ENCODE results near the gene MTERF4.
"Not testable (repeated sequence)": the region's sequence is repeated elsewhere in the genome, so short reads cannot be mapped to it uniquely, and the experiment has no call there.

MTERF4 gene

DNA sequence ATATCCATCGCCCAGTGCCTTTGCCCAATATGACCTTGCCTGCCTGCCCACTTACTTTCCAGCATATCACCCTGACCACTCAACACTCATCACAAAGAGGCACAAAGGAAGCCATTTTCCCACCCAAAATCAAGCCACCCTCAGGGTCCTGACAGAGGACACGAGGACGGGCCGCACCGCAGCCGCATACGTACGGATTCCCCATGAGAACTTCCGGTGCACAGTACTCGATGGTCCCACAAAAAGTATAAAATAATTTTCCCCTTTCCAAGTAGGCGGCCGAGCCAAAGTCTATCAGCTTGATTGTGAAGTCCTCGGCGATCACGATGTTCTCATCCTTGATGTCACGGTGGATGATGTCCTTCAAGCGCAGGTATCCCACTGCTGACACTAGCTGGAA is 10.0 kb upstream of the MTERF4 start:
- Histone ChIP-seq H3K27ac (ENCODE audit: low read depth, low read length) (no peak overlapping the region), H3K9ac (ENCODE audit: low read depth in 1 of 2, low read length in 2 of 2) (no peak overlapping the region), H3K4me1 (ENCODE audit: control insufficient read depth in 1 of 2, insufficient read depth in 2 of 2, low read length in 2 of 2) (peaks cover 3 to 6% of the 10 kb centered on the region in 2 donors), H3K9me3 (ENCODE audit: control insufficient read depth in 1 of 2, low read length in 2 of 2) (no peaks in the 10 kb centered on the region), H3K4me3 (ENCODE audit: low read depth in 1 of 2, low read length in 2 of 2) (no peak overlapping the region), H3K36me3 (ENCODE audit: control insufficient read depth in 1 of 2, insufficient read depth in 2 of 2, low read length in 2 of 2) (peaks cover 0 to 16% of the 10 kb centered on the region in 2 donors), H3K27me3 (ENCODE audit: control insufficient read depth in 1 of 2, insufficient read depth in 2 of 2, low read length in 2 of 2) (no peaks in the 10 kb centered on the region)

DNA sequence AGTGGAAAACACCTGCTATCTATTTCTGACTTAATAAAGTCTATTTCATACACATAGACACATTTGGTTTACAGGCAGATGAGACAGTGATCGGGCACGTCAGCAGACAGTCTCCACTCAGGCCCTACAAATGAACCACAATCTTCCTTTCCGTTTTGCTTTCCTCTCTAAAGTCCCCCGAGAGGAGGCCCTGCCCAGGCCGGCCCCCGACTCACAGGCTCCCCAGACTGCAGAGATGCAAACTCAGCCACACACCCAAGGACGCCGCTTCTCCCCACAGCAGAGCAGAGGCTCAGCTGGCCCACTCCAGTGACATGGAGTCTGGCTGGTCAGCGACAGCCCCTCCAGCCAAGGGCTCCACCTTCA is 9.3 kb upstream of the MTERF4 start:
- H3K27ac ChIP-seq (ENCODE audit: low read depth, low read length), result no peak overlapping the region
- peaks cover 3 to 6% of the 10 kb centered on the region in 2 donors for H3K4me1 ChIP-seq (ENCODE audit: control insufficient read depth in 1 of 2, insufficient read depth in 2 of 2, low read length in 2 of 2)
- no peak overlapping the region for H3K9ac ChIP-seq (ENCODE audit: low read depth in 1 of 2, low read length in 2 of 2)
- no peak overlapping the region for H3K4me3 ChIP-seq (ENCODE audit: low read depth in 1 of 2, low read length in 2 of 2)
- no peaks in the 10 kb centered on the region for H3K9me3 ChIP-seq (ENCODE audit: control insufficient read depth in 1 of 2, low read length in 2 of 2)
- H3K36me3 ChIP-seq (ENCODE audit: control insufficient read depth in 1 of 2, insufficient read depth in 2 of 2, low read length in 2 of 2), result peaks cover 0 to 18% of the 10 kb centered on the region in 2 donors
- no peaks in the 10 kb centered on the region for H3K27me3 ChIP-seq (ENCODE audit: control insufficient read depth in 1 of 2, insufficient read depth in 2 of 2, low read length in 2 of 2)

DNA sequence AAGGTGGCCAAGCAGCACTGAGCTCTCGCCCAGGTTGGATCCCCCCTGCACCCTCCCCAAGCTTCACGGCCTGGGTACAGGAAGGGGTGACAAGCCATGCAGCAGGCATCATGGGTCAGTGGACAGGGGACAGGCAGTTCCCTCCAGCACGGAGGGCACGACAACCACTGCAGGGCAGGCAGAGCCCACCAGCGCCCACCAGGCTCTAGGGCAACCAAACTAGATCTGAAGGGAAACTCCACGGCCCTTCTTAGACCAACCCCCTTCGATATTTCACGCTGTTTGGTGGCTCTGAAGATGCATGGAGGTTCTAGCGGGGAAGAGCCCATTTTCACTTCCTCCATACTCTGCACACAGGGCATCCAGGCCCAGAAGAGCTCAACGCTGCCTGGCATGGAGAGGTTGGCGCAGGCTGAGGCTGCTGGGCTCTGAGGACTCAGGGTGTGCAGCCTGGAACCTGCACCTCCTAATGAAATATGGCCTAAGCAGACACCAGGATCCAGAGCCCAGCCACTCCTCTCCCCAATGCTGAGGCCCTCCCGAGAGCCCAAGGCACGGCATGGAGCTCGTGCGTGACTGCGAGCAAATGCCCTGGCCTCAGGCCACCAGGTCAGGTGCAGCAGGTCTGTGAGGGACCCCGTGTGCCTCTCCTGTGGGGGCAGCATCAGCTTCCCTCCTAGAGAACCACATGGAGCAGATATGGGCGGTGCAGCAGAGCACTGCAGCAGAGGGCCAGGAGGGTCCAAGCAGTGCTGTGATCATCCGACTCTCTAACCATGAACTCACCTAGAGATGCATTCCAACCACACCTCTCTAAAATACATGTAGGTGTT is 8.7 kb upstream of the MTERF4 start:
- no peak overlapping the region for H3K9ac ChIP-seq (ENCODE audit: low read depth in 1 of 2, low read length in 2 of 2)
- H3K27me3 ChIP-seq (ENCODE audit: control insufficient read depth in 1 of 2, insufficient read depth in 2 of 2, low read length in 2 of 2), result no peaks in the 10 kb centered on the region
- H3K27ac ChIP-seq (ENCODE audit: low read depth, low read length), result no peak overlapping the region
- H3K4me3 ChIP-seq (ENCODE audit: low read depth in 1 of 2, low read length in 2 of 2), result no peak overlapping the region
- H3K9me3 ChIP-seq (ENCODE audit: control insufficient read depth in 1 of 2, low read length in 2 of 2), result no peaks in the 10 kb centered on the region
- peaks cover 0 to 18% of the 10 kb centered on the region in 2 donors for H3K36me3 ChIP-seq (ENCODE audit: control insufficient read depth in 1 of 2, insufficient read depth in 2 of 2, low read length in 2 of 2)
- H3K4me1 ChIP-seq (ENCODE audit: control insufficient read depth in 1 of 2, insufficient read depth in 2 of 2, low read length in 2 of 2), result peaks cover 3 to 6% of the 10 kb centered on the region in 2 donors

DNA sequence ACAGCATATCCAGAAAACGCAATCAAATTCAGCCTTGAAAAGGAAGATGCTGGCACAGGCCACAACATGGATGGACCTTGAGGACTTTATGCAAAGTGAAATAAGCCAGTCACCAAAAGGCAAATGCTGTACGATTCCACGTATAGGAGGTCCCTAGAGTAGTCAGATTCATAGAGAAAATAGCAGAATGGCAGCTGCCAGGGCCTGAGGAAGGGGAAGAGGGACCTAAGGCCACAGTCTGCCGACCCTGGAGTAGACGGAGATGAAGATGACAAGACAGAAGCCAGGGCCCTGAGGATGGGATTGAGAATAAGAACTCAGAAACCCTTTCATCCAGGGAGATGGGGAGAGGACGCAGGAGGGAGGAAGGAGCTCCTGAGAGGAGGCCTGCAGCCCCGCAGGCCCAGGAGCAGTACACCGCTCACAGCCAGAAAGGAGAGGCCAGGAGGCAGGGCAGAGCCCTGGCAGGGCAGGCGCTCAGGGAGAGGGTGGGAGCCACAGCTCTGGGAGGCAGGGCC is 8.1 kb upstream of the MTERF4 start:
- Histone ChIP-seq H3K9ac (ENCODE audit: low read depth in 1 of 2, low read length in 2 of 2) (no peak overlapping the region), H3K27ac (ENCODE audit: low read depth, low read length) (no peak overlapping the region), H3K4me3 (ENCODE audit: low read depth in 1 of 2, low read length in 2 of 2) (no peak overlapping the region), H3K9me3 (ENCODE audit: control insufficient read depth in 1 of 2, low read length in 2 of 2) (no peaks in the 10 kb centered on the region), H3K36me3 (ENCODE audit: control insufficient read depth in 1 of 2, insufficient read depth in 2 of 2, low read length in 2 of 2) (peaks cover 0 to 18% of the 10 kb centered on the region in 2 donors), H3K27me3 (ENCODE audit: control insufficient read depth in 1 of 2, insufficient read depth in 2 of 2, low read length in 2 of 2) (no peaks in the 10 kb centered on the region), H3K4me1 (ENCODE audit: control insufficient read depth in 1 of 2, insufficient read depth in 2 of 2, low read length in 2 of 2) (peaks cover 3 to 6% of the 10 kb centered on the region in 2 donors)

DNA sequence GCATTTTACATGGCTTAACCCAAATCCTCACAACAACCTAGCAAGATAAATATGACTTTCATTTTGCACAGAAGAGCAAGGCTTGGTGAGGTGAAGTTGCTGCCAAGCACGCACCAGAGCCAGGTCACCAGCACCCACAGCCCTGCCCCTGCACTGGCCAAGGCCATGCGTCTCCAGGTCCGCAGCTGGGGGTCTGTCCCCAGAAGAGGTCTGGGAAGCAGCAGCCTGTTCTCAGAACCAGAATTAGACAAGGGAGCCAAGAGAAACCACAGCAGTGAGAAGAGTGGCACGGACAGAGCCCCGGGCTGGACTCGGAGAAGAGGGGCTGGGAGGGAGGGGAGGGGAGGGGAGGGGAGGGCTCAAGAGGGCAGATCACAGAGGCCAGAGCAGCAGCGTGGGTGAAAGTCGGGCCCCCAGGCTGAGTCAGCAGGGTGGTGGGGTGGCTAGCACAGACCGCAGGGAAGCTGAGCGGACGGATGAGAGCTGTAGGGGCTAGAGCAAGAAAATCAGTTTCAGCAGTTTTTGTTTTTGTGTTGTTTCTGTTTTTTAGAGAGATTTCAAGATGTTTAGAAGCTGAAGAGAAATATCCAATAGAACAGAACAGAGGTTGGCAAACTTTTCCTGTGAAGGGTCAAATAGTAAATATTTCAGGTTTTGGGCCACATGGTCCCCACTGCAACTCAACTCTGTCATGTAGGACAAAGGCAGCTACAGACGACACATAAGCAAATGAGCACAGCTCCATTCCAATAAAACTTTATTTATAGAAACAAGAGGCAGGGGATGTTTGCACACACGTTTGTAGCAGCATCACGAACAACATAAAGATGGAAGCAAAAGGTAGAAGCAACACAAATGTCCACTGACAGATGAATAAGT is 7.4 kb upstream of the MTERF4 start:
- H3K4me1 ChIP-seq (ENCODE audit: control insufficient read depth in 1 of 2, insufficient read depth in 2 of 2, low read length in 2 of 2), result peaks cover 3 to 6% of the 10 kb centered on the region in 2 donors
- H3K27me3 ChIP-seq (ENCODE audit: control insufficient read depth in 1 of 2, insufficient read depth in 2 of 2, low read length in 2 of 2), result no peaks in the 10 kb centered on the region
- H3K9me3 ChIP-seq (ENCODE audit: control insufficient read depth in 1 of 2, low read length in 2 of 2), result no peaks in the 10 kb centered on the region
- peak overlapping the region; percentile 59 for H3K27ac ChIP-seq (ENCODE audit: low read depth, low read length)
- H3K36me3 ChIP-seq (ENCODE audit: control insufficient read depth in 1 of 2, insufficient read depth in 2 of 2, low read length in 2 of 2), result peaks cover 0 to 13% of the 10 kb centered on the region in 2 donors
- H3K4me3 ChIP-seq (ENCODE audit: low read depth in 1 of 2, low read length in 2 of 2), result peak overlapping the region in 1 of 2 donors; percentile 44
- no peak overlapping the region for H3K9ac ChIP-seq (ENCODE audit: low read depth in 1 of 2, low read length in 2 of 2)

DNA sequence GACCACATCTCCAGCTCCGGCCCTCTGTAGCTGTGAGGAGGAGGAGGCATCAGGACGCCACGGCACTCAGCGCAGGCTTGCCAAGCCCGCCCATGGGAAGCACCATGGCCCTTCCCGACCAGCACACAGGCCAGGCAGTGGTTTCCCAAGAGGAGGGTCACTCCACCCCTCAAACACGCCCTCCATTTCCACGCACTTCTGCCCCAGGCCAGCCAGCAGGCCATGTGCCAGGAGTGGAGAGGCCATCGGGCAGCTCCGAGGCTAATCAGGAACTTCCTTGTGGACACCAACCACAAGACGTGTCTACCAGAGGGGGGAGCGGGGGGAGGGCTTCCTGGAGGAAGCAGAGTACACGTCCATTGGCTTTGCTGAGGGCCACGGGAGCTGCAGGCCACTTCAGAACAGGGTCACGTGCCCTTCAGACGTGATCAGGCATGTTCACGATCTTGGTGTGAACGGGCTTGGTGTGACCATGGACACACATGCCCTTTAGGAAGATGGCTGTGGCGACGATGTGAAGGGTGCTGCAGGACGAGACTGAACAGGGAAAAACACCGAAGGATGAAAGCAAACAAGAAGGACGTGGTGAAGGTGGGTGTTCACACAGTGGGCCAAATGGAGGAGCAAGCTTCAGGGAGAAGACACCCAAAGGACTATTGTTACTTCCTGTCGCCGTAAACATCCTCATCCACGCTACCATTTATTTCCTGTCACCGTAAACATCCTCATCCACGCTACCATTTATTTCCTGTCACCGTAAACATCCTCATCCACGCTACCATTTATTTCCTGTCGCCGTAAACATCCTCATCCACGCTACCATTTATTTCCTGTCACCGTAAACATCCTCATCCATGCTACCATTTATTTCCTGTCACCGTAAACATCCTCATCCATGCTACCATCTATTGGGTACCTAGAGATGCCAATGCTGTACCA is 6.5 kb upstream of the MTERF4 start:
- H3K27ac ChIP-seq (ENCODE audit: low read depth, low read length), result no peak overlapping the region
- H3K9me3 ChIP-seq (ENCODE audit: control insufficient read depth in 1 of 2, low read length in 2 of 2), result no peaks in the 10 kb centered on the region
- H3K9ac ChIP-seq (ENCODE audit: low read depth in 1 of 2, low read length in 2 of 2), result no peak overlapping the region
- H3K27me3 ChIP-seq (ENCODE audit: control insufficient read depth in 1 of 2, insufficient read depth in 2 of 2, low read length in 2 of 2), result no peaks in the 10 kb centered on the region
- H3K36me3 ChIP-seq (ENCODE audit: control insufficient read depth in 1 of 2, insufficient read depth in 2 of 2, low read length in 2 of 2), result peaks cover 0 to 13% of the 10 kb centered on the region in 2 donors
- peak overlapping the region in 1 of 2 donors; percentile 44 for H3K4me3 ChIP-seq (ENCODE audit: low read depth in 1 of 2, low read length in 2 of 2)
- H3K4me1 ChIP-seq (ENCODE audit: control insufficient read depth in 1 of 2, insufficient read depth in 2 of 2, low read length in 2 of 2), result peaks cover 5 to 7% of the 10 kb centered on the region in 2 donors

DNA sequence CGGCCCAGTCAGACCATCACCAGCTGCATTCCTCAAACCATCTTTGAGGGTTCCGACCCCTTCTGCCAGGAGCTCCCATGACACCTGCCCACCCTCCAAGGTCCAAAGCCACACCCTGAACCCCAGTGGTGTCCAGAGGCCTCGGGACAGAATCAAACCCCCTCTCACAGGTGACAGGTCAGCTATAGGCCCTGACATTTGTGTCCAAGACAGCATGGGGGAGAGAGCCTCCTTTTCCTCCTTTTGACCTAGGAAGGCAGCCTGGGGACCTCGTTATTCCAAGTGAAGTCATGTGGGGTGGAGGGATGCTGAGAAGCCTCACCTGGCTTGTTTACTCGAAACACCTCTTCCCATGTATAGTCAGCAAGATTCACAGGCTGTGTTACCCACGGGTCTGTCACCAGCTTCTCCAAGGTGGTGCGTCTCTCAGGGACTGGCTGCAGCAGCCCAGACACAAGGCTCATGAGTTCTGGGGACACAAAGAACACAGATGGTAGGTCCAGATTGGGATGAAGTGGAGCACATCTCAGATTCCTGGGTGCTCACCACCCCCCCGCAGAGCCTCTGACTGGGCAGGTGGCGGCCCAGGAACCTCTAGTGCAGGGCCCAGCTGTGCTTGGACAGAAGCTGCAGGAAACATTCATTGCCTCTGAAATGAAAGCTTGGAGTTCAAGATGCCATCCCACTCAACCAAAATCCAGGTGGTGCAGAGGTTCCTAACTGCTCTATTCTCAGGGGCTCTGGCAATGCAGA is 5.1 kb upstream of the MTERF4 start:
- H3K9me3 ChIP-seq (ENCODE audit: control insufficient read depth in 1 of 2, low read length in 2 of 2), result no peaks in the 10 kb centered on the region
- no peak overlapping the region for H3K4me3 ChIP-seq (ENCODE audit: low read depth in 1 of 2, low read length in 2 of 2)
- H3K4me1 ChIP-seq (ENCODE audit: control insufficient read depth in 1 of 2, insufficient read depth in 2 of 2, low read length in 2 of 2), result peaks cover 12 to 14% of the 10 kb centered on the region in 2 donors
- no peaks in the 10 kb centered on the region for H3K27me3 ChIP-seq (ENCODE audit: control insufficient read depth in 1 of 2, insufficient read depth in 2 of 2, low read length in 2 of 2)
- H3K36me3 ChIP-seq (ENCODE audit: control insufficient read depth in 1 of 2, insufficient read depth in 2 of 2, low read length in 2 of 2), result peaks cover 0 to 8% of the 10 kb centered on the region in 2 donors
- H3K9ac ChIP-seq (ENCODE audit: low read depth in 1 of 2, low read length in 2 of 2), result no peak overlapping the region
- H3K27ac ChIP-seq (ENCODE audit: low read depth, low read length), result no peak overlapping the region

DNA sequence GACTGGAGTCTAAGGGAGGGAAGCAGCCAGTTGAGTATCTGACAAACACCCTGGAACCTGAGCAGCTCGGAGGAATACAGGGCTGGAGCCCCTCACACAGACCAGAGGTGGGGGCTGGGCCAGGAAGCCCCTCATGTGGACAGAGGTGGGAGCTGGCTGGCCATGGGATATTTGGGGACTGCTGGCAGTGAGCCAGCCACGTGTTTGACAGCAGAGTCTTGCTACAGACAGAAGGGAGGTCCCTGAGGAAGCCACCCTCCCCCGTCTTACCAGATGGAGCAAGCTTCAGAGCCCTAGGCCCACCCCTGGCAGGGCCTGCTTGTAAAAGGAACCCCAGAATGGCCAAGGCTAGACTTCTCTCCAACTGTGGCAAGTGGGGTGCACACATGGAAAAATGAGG is 3.6 kb upstream of the MTERF4 start:
- Histone ChIP-seq H3K4me1 (ENCODE audit: control insufficient read depth in 1 of 2, insufficient read depth in 2 of 2, low read length in 2 of 2) (peaks cover 20 to 23% of the 10 kb centered on the region in 2 donors), H3K9me3 (ENCODE audit: control insufficient read depth in 1 of 2, low read length in 2 of 2) (no peaks in the 10 kb centered on the region), H3K36me3 (ENCODE audit: control insufficient read depth in 1 of 2, insufficient read depth in 2 of 2, low read length in 2 of 2) (peaks cover 0 to 8% of the 10 kb centered on the region in 2 donors), H3K9ac (ENCODE audit: low read depth in 1 of 2, low read length in 2 of 2) (no peak overlapping the region), H3K4me3 (ENCODE audit: low read depth in 1 of 2, low read length in 2 of 2) (no peak overlapping the region), H3K27me3 (ENCODE audit: control insufficient read depth in 1 of 2, insufficient read depth in 2 of 2, low read length in 2 of 2) (no peaks in the 10 kb centered on the region), H3K27ac (ENCODE audit: low read depth, low read length) (no peak overlapping the region)

DNA sequence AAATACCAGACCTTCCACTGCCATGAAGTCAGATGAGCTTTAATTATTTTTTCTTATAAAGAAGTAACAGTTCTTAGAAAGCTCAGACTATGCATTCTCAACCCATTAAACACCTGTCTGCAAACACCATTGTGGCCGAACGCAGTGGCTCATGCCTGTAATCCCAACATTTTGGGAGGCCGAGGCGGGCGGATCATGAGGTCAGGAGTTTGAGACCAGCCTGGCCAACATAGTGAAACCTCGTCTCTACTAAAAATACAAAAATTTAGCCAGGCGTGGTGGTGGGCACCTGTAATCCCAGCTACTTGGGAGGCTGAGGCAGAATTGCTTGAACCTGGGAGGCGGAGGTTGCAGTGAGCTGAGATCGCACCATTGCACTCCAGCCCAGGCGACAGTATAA is 2.5 kb upstream of the MTERF4 start:
- H3K9ac ChIP-seq (ENCODE audit: low read depth in 1 of 2, low read length in 2 of 2); H3K27me3 ChIP-seq (ENCODE audit: control insufficient read depth in 1 of 2, insufficient read depth in 2 of 2, low read length in 2 of 2); H3K27ac ChIP-seq (ENCODE audit: low read depth, low read length); H3K4me3 ChIP-seq (ENCODE audit: low read depth in 1 of 2, low read length in 2 of 2); H3K9me3 ChIP-seq (ENCODE audit: control insufficient read depth in 1 of 2, low read length in 2 of 2): not testable (repeated sequence)
- Histone ChIP-seq H3K4me1 (ENCODE audit: control insufficient read depth in 1 of 2, insufficient read depth in 2 of 2, low read length in 2 of 2) (peaks cover 23 to 32% of the 10 kb centered on the region in 2 donors), H3K36me3 (ENCODE audit: control insufficient read depth in 1 of 2, insufficient read depth in 2 of 2, low read length in 2 of 2) (peaks cover 0 to 16% of the 10 kb centered on the region in 2 donors)
